Gastroesophageal sphincter (tissue), 3 donors: ENCODE measurements around the gene OTUB2.

Experiments
- CTCF ChIP-seq, 4 experiments: fragments of 200-600 bp in 2 of 4; fragments of 450-650 bp in 2 of 4; sonication (generic) in 1 of 4; IDR thresholded peaks; one replicate each; pipeline ENCODE4 v1.5.1; 2017 to 2019; ENCODE audit warnings: antibody characterized with exemption in 4 of 4, mild to moderate bottlenecking in 2 of 4, moderate library complexity in 2 of 4
- POLR2A ChIP-seq, 2 donors: fragments of 450-650 bp; IDR thresholded peaks; one replicate each; pipeline ENCODE4 v1.6.1; 2017; ENCODE audit warnings: antibody characterized with exemption in 2 of 2, mild to moderate bottlenecking in 2 of 2, moderate library complexity in 1 of 2

GRCh38 chr14:93981316-93982229 is 44.6 kb upstream of the OTUB2 start:
- TF ChIP-seq CTCF (IDR thresholded peaks at IDR 0.05) (no peak), POLR2A (IDR thresholded peaks at IDR 0.05) (no peak)
